GM18499 (cell line): ENCODE data around the gene LEO1.
"Not testable (repeated sequence)": the region's sequence is repeated elsewhere in the genome, so short reads cannot be mapped to it uniquely, and the experiment has no call there.

Experiments
- ATAC-seq: cut with Tn5 transposase; IDR thresholded peaks from one replicate; pipeline ENCODE4 v1.9.1; 2021; ENCODE audit warnings: moderate number of reproducible peaks; ENCODE audit not compliant: insufficient read depth, unreplicated experiment

The LEO1 gene

DNA sequence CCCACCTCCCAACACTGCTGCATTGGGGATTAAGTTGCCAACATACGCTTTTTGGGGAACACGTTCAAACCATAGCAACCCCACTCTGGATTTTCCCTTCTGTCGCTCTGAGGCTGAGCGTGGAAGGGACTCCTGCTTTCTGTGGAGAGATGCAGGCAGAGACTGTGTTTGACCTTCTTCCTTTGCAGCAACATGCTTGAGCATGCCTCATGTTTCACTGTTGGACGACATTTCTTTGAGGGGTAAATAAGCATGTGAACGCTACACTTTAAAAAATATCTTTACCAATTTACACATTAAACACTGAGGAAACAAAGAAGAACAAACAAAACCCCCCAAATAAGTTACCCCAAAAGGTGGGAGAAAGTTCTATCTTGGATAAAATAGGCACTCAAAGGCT, 33.2 kb upstream of the LEO1 start:
- ATAC-seq, result no peak

GRCh38 chr15:52003710-52004109, 32.1 kb upstream of the LEO1 start:
- no peak for ATAC-seq

GRCh38 chr15:52003089-52003488, 31.5 kb upstream of the LEO1 start:
- not testable (repeated sequence) for ATAC-seq

DNA sequence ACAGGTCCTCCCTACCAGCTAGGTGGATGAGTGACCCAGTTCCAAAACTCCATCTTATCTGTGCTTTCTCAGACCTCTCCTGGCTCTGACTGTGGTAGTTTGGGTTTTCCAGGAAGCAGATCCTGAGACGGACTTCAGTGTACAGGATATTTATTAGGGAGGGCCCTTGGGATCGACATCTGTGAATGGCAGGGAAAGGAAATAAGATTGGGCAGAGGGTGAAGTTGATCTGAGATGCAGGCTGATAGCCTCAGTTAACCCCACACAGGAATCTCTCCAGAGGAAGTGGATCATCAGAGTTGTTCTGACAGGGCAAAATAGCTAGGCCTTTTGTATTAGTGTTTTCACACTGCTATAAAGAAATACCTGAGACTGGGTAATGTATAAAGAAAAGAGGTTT, 30.8 kb upstream of the LEO1 start:
- ATAC-seq, result no peak

- ATAC-seq, result no peak
Observed at GRCh38 chr15:51992953-51993352, 21.4 kb upstream of the LEO1 start.

DNA sequence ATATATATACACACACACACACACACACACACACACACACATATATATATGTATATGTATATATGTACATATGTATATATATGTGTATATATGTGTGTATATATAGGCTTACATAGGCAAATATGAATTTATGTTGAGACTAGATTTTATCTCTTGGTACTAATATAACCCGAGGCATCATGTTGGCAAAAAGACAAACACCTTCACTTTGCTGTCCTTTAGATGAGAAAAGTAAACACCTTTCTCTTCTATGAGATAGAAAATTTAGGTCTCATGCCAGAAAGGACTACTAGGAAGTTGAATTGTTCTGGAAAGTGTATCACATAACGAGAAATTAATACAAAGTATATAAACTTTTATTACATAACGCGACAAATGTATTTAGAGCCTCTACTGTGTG, 19.6 kb upstream of the LEO1 start:
- no peak for ATAC-seq

DNA sequence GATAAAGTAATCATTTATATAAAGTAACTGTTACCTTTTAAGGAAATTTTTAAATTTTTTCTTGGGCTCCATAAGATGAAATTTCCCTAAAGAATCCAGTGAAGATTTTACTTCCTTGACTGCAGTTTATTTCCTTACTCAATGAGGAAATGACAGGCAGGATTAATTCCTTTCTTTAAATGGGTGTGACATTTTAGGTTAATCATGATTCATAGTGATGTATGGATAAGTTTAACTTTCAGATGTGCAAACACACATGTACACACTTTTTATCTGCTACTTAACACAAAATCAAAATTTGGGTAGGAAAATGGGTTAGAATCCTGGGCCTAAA, 11.2 kb upstream of the LEO1 start:
- no peak for ATAC-seq

DNA sequence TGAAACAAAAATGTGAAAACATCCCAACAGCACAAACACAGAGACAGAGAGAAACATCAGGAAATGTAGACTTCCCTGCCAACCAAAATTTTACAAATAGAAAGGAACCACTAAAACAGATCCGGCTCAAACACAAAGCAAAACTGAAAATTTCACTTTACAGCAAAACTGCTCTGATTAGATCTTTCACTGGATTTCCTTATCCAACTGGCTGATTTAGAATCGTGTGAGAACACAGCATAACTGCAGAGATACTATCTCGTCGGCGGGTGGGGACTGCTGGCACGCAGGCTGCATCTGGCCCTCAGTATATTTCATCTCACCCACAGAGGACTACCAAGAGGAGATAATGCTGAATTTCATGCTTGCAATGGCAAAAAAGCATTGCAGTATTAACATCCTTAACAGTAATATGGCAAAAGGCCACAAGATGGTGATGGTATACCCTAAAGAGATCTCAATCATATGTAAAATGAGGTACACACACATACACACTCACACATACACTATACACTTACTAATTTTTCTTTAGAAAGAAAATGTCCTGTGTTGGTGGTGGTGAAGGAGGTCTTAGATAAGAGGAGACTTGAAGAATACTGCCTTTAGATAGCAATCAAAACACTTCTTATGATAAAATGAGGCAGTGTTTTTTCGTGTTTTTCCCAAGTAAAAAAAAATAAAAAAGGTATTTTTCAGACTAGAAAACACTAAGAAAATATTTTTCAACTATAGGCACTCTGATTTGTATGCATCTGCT, 10.6 kb upstream of the LEO1 start:
- peak; percentile 93 for ATAC-seq

GRCh38 chr15:51973775-51974174, 2.2 kb upstream of the LEO1 start:
- no peak for ATAC-seq

GRCh38 chr15:51973220-51973619, 1.6 kb upstream of the LEO1 start:
- no peak for ATAC-seq

GRCh38 chr15:51971032-51971374, 575 bp downstream of the LEO1 start:
- peak; percentile 16 for ATAC-seq

- ATAC-seq, result no peak
Observed at GRCh38 chr15:51970132-51970817, 1.3 kb downstream of the LEO1 start.

- no peak for ATAC-seq
Observed at GRCh38 chr15:51969728-51970127, 1.9 kb downstream of the LEO1 start.

DNA sequence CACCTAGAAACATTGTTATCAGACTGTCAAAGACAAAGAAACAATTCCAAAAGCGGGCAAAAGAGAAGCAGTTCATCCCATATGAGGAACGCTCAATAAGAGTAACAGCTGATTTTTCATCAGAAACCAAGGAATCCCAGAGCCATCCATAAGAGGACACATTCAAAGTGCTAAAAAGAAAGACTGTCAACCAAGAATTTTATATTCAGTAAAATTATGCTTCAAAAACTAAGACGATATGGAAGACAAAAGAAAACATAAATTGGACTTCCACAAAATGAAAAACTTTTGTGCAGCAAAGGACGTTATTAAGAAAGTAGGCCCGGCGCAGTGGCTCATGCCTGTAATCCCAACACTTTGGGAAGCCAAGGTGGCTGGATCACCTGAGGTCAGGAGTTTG, 4.0 kb downstream of the LEO1 start:
- ATAC-seq, result no peak

- no peak for ATAC-seq
Observed at GRCh38 chr15:51966192-51966591, 5.4 kb downstream of the LEO1 start.

- ATAC-seq, result no peak
Observed at GRCh38 chr15:51965691-51966090, 5.9 kb downstream of the LEO1 start.

- ATAC-seq, result no peak
Observed at GRCh38 chr15:51955504-51955903, 16.1 kb downstream of the LEO1 start.

- no peak for ATAC-seq
Observed at GRCh38 chr15:51952805-51953204, 18.8 kb downstream of the LEO1 start.

DNA sequence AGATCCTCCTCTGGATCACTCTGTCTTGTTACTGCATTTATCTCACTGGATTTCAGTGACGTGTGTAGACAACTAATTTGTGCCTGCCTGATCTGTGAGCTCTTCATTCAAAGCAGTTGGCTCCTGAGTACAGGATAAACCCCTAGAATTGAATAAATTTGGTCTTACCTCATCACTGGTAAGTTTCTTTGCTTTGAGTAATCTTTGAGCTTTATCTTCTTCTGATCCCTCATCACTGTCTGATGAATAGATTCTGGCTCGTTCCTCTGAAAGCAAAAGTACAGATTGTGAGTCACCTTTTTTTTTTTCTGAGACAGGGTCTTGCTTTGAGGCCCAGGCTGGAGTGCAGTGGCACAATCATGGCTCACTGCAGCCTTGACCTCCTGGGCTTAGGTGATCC, 24.5 kb downstream of the LEO1 start:
- no peak for ATAC-seq

GRCh38 chr15:51939216-51939615, 32.4 kb downstream of the LEO1 start:
- no peak for ATAC-seq

DNA sequence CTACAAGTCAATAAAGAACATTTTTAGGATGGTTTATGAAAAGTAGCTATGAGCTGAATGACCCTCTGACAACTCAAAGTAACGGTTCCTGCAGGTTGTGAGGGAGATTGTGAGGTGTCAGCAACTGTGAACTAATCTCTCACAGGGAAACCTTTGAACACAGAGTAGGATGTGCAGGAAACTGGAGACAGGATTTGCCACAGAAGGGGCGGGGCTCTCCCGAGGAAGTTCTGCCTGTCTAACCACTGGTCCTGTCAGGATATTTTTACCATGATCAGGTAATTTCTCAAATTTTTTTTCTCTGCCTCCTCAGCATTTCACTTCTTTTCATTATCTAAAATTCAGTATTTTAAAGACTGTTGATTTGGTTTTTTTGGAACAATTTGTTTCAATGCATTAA, 33.3 kb downstream of the LEO1 start:
- no peak for ATAC-seq

- no peak for ATAC-seq
Observed at GRCh38 chr15:51936105-51936478, 35.5 kb downstream of the LEO1 start.
